Transverse colon (tissue), 3 donors: ENCODE data around the gene TBC1D30.

Experiments used
- CTCF ChIP-seq, 5 experiments: fragments of 200-600 bp in 3 of 5; fragments of 450-650 bp in 2 of 5; sonication (generic) in 3 of 5; IDR thresholded peaks; 1 replicate in 2 of 5; 2 replicates in 3 of 5; pipeline ENCODE4 v1.5.1; 2016 to 2017; ENCODE audit warnings: antibody characterized with exemption in 5 of 5, inconsistent platforms in 3 of 5, mild to moderate bottlenecking in 2 of 5, moderate library complexity in 1 of 5
- EP300 ChIP-seq: sonication (generic); formaldehyde crosslinking; IDR thresholded peaks from one replicate; pipeline ENCODE4 v1.6.1; 2017; ENCODE audit warnings: antibody characterized with exemption, low read depth
- POLR2A ChIP-seq: fragments of 450-650 bp; IDR thresholded peaks from one replicate; pipeline ENCODE4 v1.6.1; 2016; ENCODE audit warnings: antibody characterized with exemption, mild to moderate bottlenecking, moderate library complexity

DNA sequence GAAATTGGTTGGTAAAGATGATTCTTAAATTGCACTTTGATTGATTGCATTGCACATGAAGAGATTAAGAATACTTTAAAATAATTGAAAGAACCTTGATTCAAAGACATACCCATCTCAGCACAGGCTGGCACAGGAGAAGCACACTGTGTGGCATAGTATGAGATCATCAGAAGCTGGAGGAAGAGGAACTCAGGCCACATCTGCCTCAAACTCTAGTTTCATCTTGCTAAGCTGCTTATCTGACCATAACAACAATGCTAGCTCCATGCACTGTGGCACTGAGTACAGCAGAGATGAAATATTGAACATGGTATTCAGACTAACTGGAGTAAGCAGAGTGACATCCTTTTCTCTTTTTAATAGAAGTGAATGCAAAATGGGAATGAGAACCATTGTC, 99.1 kb downstream of the TBC1D30 start:
- no peak for TF ChIP-seq EP300
- no peak for TF ChIP-seq POLR2A
- TF ChIP-seq CTCF (IDR thresholded peaks at IDR 0.05): no peak
